G401.6 (cell line): Measurements from ENCODE around the gene PABPC1L2B.
"Not testable (repeated sequence)": the region's sequence is repeated elsewhere in the genome, so short reads cannot be mapped to it uniquely, and the experiment has no call there.

Experiments used
- FAIRE-seq: peaks from 2 replicates; lab custom pipeline; 2012; peaks lifted over from hg19 to GRCh38; lab: Jason Lieb, UNC

PABPC1L2B gene

GRCh38 chrX:73002733-73003132 lies at the start of gene PABPC1L2B:
TSS of gene PABPC1L2B (plus strand) at chrX:73002939. CDS start at chrX:73003643, 704 bp downstream.
- not testable (repeated sequence) for FAIRE-seq

- FAIRE-seq, result not testable (repeated sequence)
Observed at GRCh38 chrX:72959971-72960370, 42.8 kb upstream of the PABPC1L2B start.

- not testable (repeated sequence) for FAIRE-seq
Observed at GRCh38 chrX:72971859-72972258, 30.9 kb upstream of the PABPC1L2B start.

- FAIRE-seq, result peak; percentile 36
Observed at GRCh38 chrX:72974885-72975284, 27.9 kb upstream of the PABPC1L2B start.

- FAIRE-seq, result not testable (repeated sequence)
Observed at GRCh38 chrX:72980894-72981469, 21.8 kb upstream of the PABPC1L2B start.

GRCh38 chrX:73004032-73004431 lies 1.3 kb downstream of the PABPC1L2B start:
- not testable (repeated sequence) for FAIRE-seq

- FAIRE-seq, result no peak
Observed at GRCh38 chrX:73021361-73022092, 18.8 kb downstream of the PABPC1L2B start.

GRCh38 chrX:73022093-73022445 lies 19.3 kb downstream of the PABPC1L2B start:
- not testable (repeated sequence) for FAIRE-seq

GRCh38 chrX:73028876-73029275 lies 26.1 kb downstream of the PABPC1L2B start:
- no peak for FAIRE-seq
